HT-29 (cell line): ENCODE results near the gene FLRT1. TPM values are rescaled to one million over a fixed set of nuclear protein-coding genes. Genes with fewer than 3 reads are reported as not detected.

Source experiments
- DNase-seq: peaks from one replicate; pipeline ENCODE4 v3.0.0-alpha.2; 2015; ENCODE audit warnings: low spot score
- total RNA-seq: library from RNA; depleted of rRNA; stranded (reverse); fragments of >200 nt; shearing (Covaris generic); gene quantifications from 2 replicates; pipeline ENCODE4 v1.2.3, GENCODE V29; 2014

The FLRT1 gene
- total RNA-seq, 1 experiment from 2014 or later: 0.15 TPM

GRCh38 chr11:64064374-64065140, 28.8 kb downstream of the FLRT1 start:
- no peak for DNase-seq

GRCh38 chr11:64065141-64065465, 29.4 kb downstream of the FLRT1 start:
- no peak for DNase-seq

- DNase-seq: no peak
These were observed 30.0 kb downstream of the FLRT1 start for GRCh38 chr11:64065712-64066111.

DNA sequence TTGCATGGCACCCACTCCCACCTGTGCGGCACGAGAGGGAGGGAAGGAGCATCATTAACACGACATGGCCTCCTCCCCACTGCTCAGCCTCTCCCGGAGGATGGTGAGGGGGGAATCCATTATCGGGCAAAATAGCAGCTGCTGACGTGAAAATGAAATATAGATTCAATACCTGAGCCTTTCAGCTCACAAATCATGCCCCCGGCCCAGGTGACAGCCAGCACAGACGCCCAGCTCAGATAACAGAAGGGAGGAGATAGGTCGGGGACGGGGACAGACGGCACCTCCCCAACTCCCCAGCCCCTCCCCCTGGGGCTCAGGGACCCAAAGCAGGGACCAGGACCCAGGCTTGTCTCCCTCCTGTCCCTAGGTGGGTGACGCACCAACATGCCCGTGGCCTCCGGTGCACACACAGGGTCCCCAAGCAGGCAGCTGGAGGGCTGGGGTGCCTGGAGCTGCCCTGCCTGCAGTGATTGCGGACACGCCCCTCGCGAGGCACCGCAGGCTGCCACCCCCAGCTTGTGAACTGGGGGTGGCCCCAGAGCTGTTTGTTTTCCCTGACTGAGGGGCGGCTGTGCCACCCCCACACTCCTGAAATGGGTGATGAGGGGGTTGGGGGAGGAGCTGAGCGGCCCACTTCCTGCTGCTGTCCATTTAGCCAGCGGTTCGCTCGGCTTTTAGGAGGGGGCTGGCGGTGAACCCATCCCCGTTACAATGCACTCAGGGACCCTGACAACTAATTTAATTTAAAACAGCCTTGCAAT, 31.7 kb downstream of the FLRT1 start:
- no peak for DNase-seq

DNA sequence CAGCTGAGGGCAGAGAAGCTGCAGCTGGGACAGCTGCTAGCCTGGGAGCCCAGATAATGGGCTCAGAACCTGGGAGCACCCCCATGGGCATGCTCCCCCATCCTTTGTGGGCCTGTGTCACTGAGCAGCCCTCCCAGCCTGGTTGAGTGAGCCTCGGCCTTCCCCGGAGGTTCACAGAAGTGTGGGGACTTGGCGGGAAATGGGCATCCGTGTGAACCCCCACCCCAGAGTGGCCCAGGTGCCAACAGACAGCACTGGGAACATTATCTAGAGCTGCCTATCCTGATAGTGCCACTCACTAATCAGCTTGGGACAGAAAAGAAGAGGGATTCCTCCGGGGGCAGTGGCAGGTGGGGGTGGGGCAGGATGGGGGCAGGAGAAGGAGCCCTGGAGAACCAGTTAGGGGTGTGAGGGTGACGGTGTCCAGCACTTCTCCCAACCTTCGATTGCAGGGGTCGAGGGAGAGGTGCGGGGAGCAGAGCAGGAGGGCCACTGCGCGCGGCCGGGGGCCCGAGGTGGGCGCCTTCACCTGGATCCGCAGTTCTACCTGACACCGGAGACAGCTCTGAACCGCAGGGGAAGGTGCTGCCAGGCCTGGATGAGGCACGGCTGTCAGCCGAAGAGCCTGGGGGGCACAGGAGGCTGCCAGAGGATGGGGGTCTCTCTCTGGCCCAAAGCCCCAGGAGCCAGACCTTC, 33.1 kb downstream of the FLRT1 start:
- no peak for DNase-seq

DNA sequence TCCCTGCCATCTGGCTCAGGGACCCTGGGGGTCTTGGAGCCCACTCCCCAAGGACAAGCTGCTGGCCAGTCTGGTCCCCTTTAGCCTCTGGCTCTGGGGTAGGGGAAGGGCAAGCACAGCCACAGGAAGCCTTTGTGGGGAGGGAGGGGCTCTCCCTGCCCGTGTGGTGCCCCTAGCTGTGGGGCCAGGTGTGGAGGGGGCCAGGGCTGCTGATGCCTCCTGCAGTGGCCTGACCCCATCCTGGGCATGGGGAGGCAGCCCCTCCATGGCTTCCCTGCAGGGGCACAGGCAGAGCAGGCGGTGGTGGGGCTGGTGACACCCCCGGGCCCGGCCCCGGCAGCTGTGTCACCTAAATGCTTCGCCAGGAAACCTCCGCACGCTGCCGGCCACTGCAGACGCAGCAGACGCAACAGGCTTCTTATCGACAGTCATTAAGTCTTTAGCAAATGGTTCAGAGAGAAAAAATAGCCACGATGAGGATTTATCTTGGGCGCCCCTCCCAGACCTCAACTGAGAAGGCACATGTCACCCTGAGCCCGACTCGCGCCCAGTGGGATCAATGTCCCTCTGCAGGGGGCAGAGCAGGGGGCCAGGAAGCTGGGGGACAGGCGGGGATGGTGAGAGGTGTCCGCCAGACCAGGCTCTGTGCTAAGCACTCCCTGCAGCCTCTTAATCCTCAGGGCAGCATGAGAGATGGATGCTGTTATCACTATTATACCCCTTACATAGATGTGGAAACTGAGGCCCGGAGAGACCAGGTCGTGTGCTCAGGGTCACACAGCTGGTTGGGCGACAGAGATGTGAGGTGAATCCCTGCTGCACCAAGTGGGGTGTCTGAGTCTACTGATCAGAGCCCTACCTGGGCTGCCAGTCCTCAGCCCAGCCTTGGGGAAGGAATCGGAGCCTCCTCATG, 33.9 kb downstream of the FLRT1 start:
- no peak for DNase-seq

GRCh38 chr11:64070314-64070681, 34.6 kb downstream of the FLRT1 start:
- no peak for DNase-seq

GRCh38 chr11:64071849-64072248, 36.1 kb downstream of the FLRT1 start:
- no peak for DNase-seq

GRCh38 chr11:64072403-64072802, 36.7 kb downstream of the FLRT1 start:
- DNase-seq: no peak

DNA sequence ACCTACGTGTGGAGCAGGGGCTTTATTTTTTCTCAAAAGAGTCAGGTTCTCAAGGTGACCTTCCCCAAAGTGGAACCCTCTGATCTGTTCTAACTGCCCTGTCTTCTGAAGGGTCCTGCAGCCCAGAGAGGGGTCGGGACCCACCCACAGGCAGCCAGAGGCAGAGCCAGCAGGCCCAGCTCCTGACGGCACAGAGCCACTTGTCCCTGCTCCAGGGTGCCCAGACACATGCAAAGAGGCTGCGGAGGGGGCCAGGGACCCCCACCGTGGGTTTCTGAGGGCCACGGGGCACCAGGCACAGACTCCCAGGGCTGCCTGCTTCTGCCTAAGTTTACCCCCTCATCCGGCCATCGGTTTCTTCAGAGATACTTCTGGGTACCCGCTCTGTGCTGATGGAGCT, 37.1 kb downstream of the FLRT1 start:
- no peak for DNase-seq

DNA sequence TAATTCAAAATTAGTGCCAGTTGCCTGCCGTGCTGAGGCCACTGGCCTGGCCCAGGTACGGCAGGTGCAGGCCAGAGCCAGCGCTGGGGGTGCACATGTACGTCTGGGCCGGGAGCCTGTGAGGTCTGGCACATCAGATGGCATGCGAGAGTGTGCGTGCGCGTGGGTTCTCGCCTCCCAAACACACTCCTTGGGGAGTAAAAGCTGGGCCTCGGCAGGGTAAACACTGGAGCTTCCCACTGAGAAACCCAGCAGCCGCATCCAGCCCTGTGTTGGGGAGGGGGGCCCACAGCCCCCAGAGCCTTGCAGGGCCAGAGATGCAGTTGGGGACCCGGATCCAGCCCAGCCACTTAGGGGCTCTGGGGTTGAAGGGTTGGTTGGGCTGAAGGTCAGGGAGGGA, 37.8 kb downstream of the FLRT1 start:
- no peak for DNase-seq

GRCh38 chr11:64074239-64074638, 38.5 kb downstream of the FLRT1 start:
- no peak for DNase-seq

DNA sequence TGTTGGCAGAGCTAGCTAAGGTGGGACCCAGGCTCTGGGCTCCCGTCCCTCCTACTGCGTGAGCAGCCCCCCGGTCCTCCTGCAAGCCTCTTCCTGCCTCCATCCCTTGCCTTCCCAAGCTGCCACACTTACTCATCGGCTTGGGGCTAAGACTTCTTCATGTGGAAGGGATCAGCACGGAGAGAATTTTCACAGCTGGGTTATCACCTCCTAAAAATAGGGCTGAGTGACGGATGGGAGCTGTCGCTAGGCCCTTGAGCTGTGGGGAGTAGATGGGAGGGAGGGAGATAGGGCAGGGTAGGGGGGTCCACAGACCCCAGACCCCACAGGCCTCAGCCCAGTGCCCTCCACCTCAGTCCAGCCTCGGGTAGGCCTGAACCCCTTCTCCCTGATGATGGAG, 41.0 kb downstream of the FLRT1 start:
- no peak for DNase-seq

DNA sequence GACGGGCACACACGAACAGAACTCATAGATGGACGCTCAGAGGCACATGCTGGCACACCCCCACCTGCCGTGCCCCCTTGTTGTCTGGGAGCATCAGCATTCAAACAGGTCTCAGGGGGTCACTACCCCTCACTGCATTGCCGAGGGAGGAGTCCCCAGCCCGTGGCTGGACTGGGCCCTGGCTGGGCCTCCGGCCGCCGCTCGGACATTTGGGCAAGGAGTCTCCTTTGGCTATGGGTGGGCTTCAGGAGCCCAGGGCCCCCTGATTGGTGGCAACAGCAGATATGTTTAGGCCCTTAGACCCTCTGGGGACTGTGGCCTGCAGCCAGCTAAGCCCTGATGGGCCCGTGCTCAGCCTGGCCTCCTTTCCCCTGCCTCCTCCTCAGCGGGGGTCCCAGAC, 41.9 kb downstream of the FLRT1 start:
- no peak for DNase-seq

DNA sequence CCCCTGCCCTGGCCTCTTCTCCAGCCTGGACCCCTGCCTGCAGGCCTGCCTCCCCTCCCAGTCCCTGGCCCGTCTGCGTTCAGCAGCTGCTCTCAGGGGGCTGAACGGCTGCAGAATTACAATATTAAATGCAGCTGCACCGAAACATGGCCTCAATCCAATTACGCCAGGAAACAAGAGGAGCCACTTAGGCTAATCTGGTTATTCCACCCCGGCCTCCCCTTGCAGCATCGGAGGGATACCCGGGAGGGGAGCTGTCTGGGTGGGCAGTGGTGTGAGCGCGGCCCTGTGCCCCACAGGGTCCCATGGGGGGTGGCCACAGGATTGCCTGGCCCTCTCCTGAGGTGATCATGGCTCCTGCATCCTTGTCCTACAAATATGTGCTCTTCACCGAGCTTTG, 42.6 kb downstream of the FLRT1 start:
- no peak for DNase-seq

- DNase-seq: no peak
These were observed 43.2 kb downstream of the FLRT1 start for GRCh38 chr11:64078905-64079304.

GRCh38 chr11:64080390-64080789, 44.7 kb downstream of the FLRT1 start:
- DNase-seq: no peak

DNA sequence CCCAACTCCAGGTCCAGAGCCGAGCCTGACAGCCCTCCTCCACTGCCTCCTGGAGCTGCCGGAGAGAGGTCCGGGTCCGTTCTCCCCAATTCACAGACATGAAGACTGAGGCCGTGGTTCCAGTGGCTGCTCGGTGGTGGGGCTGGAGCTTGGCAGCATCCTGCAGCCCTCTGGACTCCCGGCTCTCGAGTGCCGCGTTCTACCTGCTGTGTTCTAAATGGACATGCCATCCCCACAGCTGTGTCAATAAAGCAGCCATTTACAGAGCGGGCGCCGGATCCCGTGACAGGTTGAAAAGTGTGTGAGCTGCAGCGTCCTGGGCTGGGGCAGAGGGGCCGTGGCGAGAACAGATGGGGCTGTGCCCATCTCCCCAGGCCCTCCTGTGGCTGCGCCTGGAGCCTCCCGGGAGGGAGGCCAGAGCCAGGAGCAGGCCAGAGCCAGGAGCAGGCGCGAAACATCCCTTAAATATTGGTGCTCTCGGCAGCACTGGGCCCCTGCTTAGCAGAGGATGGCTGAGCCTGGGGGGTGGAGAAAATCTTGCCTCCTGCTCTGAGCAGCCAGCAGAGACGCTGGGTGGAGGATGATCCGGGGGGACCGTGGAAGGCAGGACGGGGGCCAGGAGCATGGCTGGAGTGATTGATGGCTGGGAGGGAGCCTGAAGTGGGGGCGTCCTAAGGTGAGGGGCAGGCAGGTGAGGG, 46.2 kb downstream of the FLRT1 start:
- DNase-seq: no peak

- no peak for DNase-seq
These were observed 47.8 kb downstream of the FLRT1 start for GRCh38 chr11:64083398-64084080.

- DNase-seq: no peak
These were observed 48.6 kb downstream of the FLRT1 start for GRCh38 chr11:64084146-64084950.
